ENCODE measurements around the gene CCDC85A. TPM values are rescaled to one million over a fixed set of nuclear protein-coding genes. Genes with fewer than 3 reads are reported as not detected.

CCDC85A gene
- polyA plus RNA-seq, 1 donor from 2014 or later: 24.7 TPM

- Histone ChIP-seq H3K9me3 (ENCODE audit: low read length) (no peaks in the 10 kb centered on the region), H3K9ac (ENCODE audit: low read length) (no peak overlapping the region), H3K4me2 (ENCODE audit: low read length) (no peak overlapping the region), H3K9me2 (ENCODE audit: insufficient read depth, low read length) (no peaks in the 10 kb centered on the region), H4K20me1 (ENCODE audit: insufficient read depth) (no peaks in the 10 kb centered on the region), H3K27me3 (ENCODE audit: insufficient read depth, low read depth, low read length) (no peaks in the 10 kb centered on the region), H3F3A (ENCODE audit: insufficient read depth, low read length, poor library complexity, severe bottlenecking) (no peaks in the 10 kb centered on the region), H3K79me2 (replicated peaks; ENCODE audit: insufficient read depth, low read length) (no peaks in the 10 kb centered on the region), H3K36me3 (ENCODE audit: insufficient read depth, low read length) (no peaks in the 10 kb centered on the region), H3K27ac (ENCODE audit: low read length) (no peak overlapping the region), H2AFZ (ENCODE audit: low read depth, low read length) (no peak overlapping the region), H3K4me3 (ENCODE audit: low read length) (no peak overlapping the region)
- TF ChIP-seq EP300 (conservative IDR thresholded peaks at IDR 0.05; ENCODE audit: poor library complexity, severe bottlenecking): no peak
- TF ChIP-seq RAD21 (conservative IDR thresholded peaks at IDR 0.05): no peak
- no peak for TF ChIP-seq CTCF (IDR thresholded peaks at IDR 0.05; ENCODE audit: poor library complexity, severe bottlenecking)
- no peak for TF ChIP-seq MXI1 (conservative IDR thresholded peaks at IDR 0.05; ENCODE audit: poor library complexity, severe bottlenecking)
- TF ChIP-seq POLR2AphosphoS5 (IDR thresholded peaks at IDR 0.05): no peak
- no peak for TF ChIP-seq REST (IDR thresholded peaks at IDR 0.05; ENCODE audit: borderline replicate concordance)
- no peak for TF ChIP-seq SMC3 (conservative IDR thresholded peaks at IDR 0.05; ENCODE audit: poor library complexity)
- TF ChIP-seq EZH2 (IDR thresholded peaks at IDR 0.05; ENCODE audit: borderline replicate concordance, insufficient read depth, low read length, poor library complexity, severe bottlenecking): no peak
- no peak for TF ChIP-seq TAF1 (IDR thresholded peaks at IDR 0.05; ENCODE audit: low read depth)
Measured at GRCh38 chr2:56382466-56382865, 198.7 kb downstream of the CCDC85A start.

GRCh38 chr2:56386657-56387056 lies 202.9 kb downstream of the CCDC85A start:
- Histone ChIP-seq H3K9me3 (ENCODE audit: low read length) (no peaks in the 10 kb centered on the region), H3K4me3 (ENCODE audit: low read length) (no peak overlapping the region), H3K9ac (ENCODE audit: low read length) (no peak overlapping the region), H3K36me3 (ENCODE audit: insufficient read depth, low read length) (no peaks in the 10 kb centered on the region), H3K27ac (ENCODE audit: low read length) (peak overlapping the region; percentile 40), H2AFZ (ENCODE audit: low read depth, low read length) (no peak overlapping the region), H3F3A (ENCODE audit: insufficient read depth, low read length, poor library complexity, severe bottlenecking) (no peaks in the 10 kb centered on the region), H4K20me1 (ENCODE audit: insufficient read depth) (no peaks in the 10 kb centered on the region), H3K27me3 (ENCODE audit: insufficient read depth, low read depth, low read length) (no peaks in the 10 kb centered on the region), H3K9me2 (ENCODE audit: insufficient read depth, low read length) (no peaks in the 10 kb centered on the region), H3K79me2 (replicated peaks; ENCODE audit: insufficient read depth, low read length) (no peaks in the 10 kb centered on the region), H3K4me2 (ENCODE audit: low read length) (no peak overlapping the region)
- peak; percentile 92 for TF ChIP-seq EP300 (conservative IDR thresholded peaks at IDR 0.05; ENCODE audit: poor library complexity, severe bottlenecking)
- no peak for TF ChIP-seq EZH2 (IDR thresholded peaks at IDR 0.05; ENCODE audit: borderline replicate concordance, insufficient read depth, low read length, poor library complexity, severe bottlenecking)
- peak; percentile 13 for TF ChIP-seq POLR2AphosphoS5 (IDR thresholded peaks at IDR 0.05)
- no peak for TF ChIP-seq MXI1 (conservative IDR thresholded peaks at IDR 0.05; ENCODE audit: poor library complexity, severe bottlenecking)
